Body of pancreas (tissue), 4 donors: ENCODE data around the gene SMAD2.

Source experiments
- POLR2A ChIP-seq, 3 donors: fragments of 450-650 bp; IDR thresholded peaks; one replicate each; pipeline ENCODE4 v1.6.1; 2016; ENCODE audit warnings: antibody characterized with exemption in 3 of 3, mild to moderate bottlenecking in 2 of 3
- TF ChIP-seq, protein P1 (sequence below), 7 experiments: fragments of 450-650 bp in 4 of 7; fragments of 200-600 bp in 3 of 7; sonication (generic) in 3 of 7; IDR thresholded peaks; one replicate each; pipeline ENCODE4 v1.5.1; 2016 to 2019; ENCODE audit warnings: antibody characterized with exemption in 7 of 7

DNA sequence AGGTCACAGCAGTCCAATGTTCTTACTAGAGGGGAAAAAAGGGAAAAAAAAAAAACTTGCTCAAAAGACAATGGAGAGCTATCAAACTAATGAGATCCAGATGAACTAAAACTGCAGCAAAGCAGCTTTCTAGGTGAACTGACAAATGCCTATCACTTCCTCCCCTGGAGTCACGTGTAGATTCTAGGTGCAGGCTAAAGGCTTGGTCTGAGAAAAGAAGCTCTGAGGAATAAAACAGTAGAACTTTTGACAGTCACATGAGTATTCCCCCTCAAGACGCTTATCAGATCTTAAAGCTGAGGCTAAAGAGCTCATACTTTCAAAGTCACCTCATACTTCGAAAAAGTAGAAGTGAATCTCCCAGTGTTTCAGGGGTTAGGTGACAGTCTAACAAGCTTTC lies 42.3 kb downstream of the SMAD2 start:
- TF ChIP-seq, protein P1, sequence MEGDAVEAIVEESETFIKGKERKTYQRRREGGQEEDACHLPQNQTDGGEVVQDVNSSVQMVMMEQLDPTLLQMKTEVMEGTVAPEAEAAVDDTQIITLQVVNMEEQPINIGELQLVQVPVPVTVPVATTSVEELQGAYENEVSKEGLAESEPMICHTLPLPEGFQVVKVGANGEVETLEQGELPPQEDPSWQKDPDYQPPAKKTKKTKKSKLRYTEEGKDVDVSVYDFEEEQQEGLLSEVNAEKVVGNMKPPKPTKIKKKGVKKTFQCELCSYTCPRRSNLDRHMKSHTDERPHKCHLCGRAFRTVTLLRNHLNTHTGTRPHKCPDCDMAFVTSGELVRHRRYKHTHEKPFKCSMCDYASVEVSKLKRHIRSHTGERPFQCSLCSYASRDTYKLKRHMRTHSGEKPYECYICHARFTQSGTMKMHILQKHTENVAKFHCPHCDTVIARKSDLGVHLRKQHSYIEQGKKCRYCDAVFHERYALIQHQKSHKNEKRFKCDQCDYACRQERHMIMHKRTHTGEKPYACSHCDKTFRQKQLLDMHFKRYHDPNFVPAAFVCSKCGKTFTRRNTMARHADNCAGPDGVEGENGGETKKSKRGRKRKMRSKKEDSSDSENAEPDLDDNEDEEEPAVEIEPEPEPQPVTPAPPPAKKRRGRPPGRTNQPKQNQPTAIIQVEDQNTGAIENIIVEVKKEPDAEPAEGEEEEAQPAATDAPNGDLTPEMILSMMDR (IDR thresholded peaks at IDR 0.05): no peak
- TF ChIP-seq POLR2A (IDR thresholded peaks at IDR 0.05): no peak
